CMK (cell line): ENCODE measurements around the gene RNPEPL1.
A peak's percentile ranks its signal among the peaks of the same experiment; 100 is the strongest.

Experiments used
- DNase-seq: peaks from one replicate; pipeline ENCODE4 v3.0.0-alpha.2; 2010; ENCODE audit warnings: low read depth

RNPEPL1 gene

GRCh38 chr2:240576436-240577205, 8.3 kb downstream of the RNPEPL1 start:
- no peak for DNase-seq

- DNase-seq, result no peak
Measured at GRCh38 chr2:240577281-240578109, 9.2 kb downstream of the RNPEPL1 start.

- DNase-seq, result no peak
Measured at GRCh38 chr2:240578110-240578450, 9.8 kb downstream of the RNPEPL1 start.

GRCh38 chr2:240578488-240578887, 10.2 kb downstream of the RNPEPL1 start:
- DNase-seq, result no peak

GRCh38 chr2:240579071-240579762, 10.9 kb downstream of the RNPEPL1 start:
- no peak for DNase-seq

- DNase-seq, result no peak
Measured at GRCh38 chr2:240579771-240580614, 11.7 kb downstream of the RNPEPL1 start.

- no peak for DNase-seq
Measured at GRCh38 chr2:240581811-240582210, 13.5 kb downstream of the RNPEPL1 start.

GRCh38 chr2:240582781-240583180, 14.5 kb downstream of the RNPEPL1 start:
- DNase-seq, result no peak

GRCh38 chr2:240583774-240584173, 15.5 kb downstream of the RNPEPL1 start:
- DNase-seq, result no peak

GRCh38 chr2:240584486-240585031, 16.3 kb downstream of the RNPEPL1 start:
- no peak for DNase-seq

- DNase-seq, result no peak
Measured at GRCh38 chr2:240585101-240585500, 16.8 kb downstream of the RNPEPL1 start.

GRCh38 chr2:240585681-240586197, 17.5 kb downstream of the RNPEPL1 start:
- no peak for DNase-seq

GRCh38 chr2:240586198-240586918, 18.1 kb downstream of the RNPEPL1 start, which contains the start of gene CAPN10:
Gene CAPN10, plus strand, starts transcription at chr2:240586734. Its CDS starts 178 bp downstream, at chr2:240586912.
- peak; percentile 81 for DNase-seq

GRCh38 chr2:240586919-240587800, 18.9 kb downstream of the RNPEPL1 start:
- no peak for DNase-seq

GRCh38 chr2:240588006-240588655, 19.8 kb downstream of the RNPEPL1 start:
- no peak for DNase-seq

GRCh38 chr2:240588669-240589068, 20.4 kb downstream of the RNPEPL1 start:
- DNase-seq, result no peak

GRCh38 chr2:240589375-240589774, 21.1 kb downstream of the RNPEPL1 start:
- DNase-seq, result no peak

GRCh38 chr2:240589850-240590525, 21.7 kb downstream of the RNPEPL1 start:
- DNase-seq, result no peak
